DMS 273 (cell line): ENCODE results near the gene SAMD13.

Experiments used
- DNase-seq: peaks from one replicate; lab custom pipeline; 2025; ENCODE audit not compliant: unreplicated experiment; lab: John Stamatoyannopoulos, UW

The SAMD13 gene

GRCh38 chr1:84339503-84339902 lies 38.0 kb downstream of the SAMD13 start:
- no peak for DNase-seq

- no peak for DNase-seq
These were observed 42.8 kb downstream of the SAMD13 start for GRCh38 chr1:84344286-84344685.

GRCh38 chr1:84345220-84345619 lies 43.7 kb downstream of the SAMD13 start:
- DNase-seq, result no peak

- DNase-seq, result no peak
These were observed 45.9 kb downstream of the SAMD13 start for GRCh38 chr1:84347271-84347931.

GRCh38 chr1:84347932-84348555 lies 46.5 kb downstream of the SAMD13 start:
- DNase-seq, result no peak

GRCh38 chr1:84348759-84349158 lies 47.3 kb downstream of the SAMD13 start:
- no peak for DNase-seq

GRCh38 chr1:84350104-84350503 lies 48.6 kb downstream of the SAMD13 start:
- DNase-seq, result no peak

GRCh38 chr1:84350550-84350949 lies 49.0 kb downstream of the SAMD13 start:
- DNase-seq, result no peak

- no peak for DNase-seq
These were observed 51.0 kb downstream of the SAMD13 start for GRCh38 chr1:84352298-84353106.

- DNase-seq, result no peak
These were observed 52.2 kb downstream of the SAMD13 start for GRCh38 chr1:84353695-84354094.

- DNase-seq, result no peak
These were observed 54.0 kb downstream of the SAMD13 start for GRCh38 chr1:84355556-84355955.

- no peak for DNase-seq
These were observed 55.4 kb downstream of the SAMD13 start for GRCh38 chr1:84356881-84357280.

GRCh38 chr1:84358695-84359094 lies 57.2 kb downstream of the SAMD13 start:
- no peak for DNase-seq

GRCh38 chr1:84360316-84360715 lies 58.8 kb downstream of the SAMD13 start:
- DNase-seq, result no peak

- DNase-seq, result no peak
These were observed 60.3 kb downstream of the SAMD13 start for GRCh38 chr1:84361796-84362195.

- no peak for DNase-seq
These were observed 61.5 kb downstream of the SAMD13 start for GRCh38 chr1:84363019-84363418.

- no peak for DNase-seq
These were observed 62.1 kb downstream of the SAMD13 start for GRCh38 chr1:84363622-84364021.

GRCh38 chr1:84365225-84366221 lies 64.0 kb downstream of the SAMD13 start:
- no peak for DNase-seq

GRCh38 chr1:84366786-84367185 lies 65.3 kb downstream of the SAMD13 start:
- no peak for DNase-seq

GRCh38 chr1:84367219-84367618 lies 65.7 kb downstream of the SAMD13 start:
- no peak for DNase-seq

GRCh38 chr1:84368441-84368840 lies 66.9 kb downstream of the SAMD13 start:
- no peak for DNase-seq
